Stimulated activated naive CD4-positive, alpha-beta T cell treated with Interleukin-2 at 50 U/mL for 16 hours (primary cell): ENCODE results near the gene C19orf73.
"Not testable (repeated sequence)": the region's sequence is repeated elsewhere in the genome, so short reads cannot be mapped to it uniquely, and the experiment has no call there.

Experiments
- DNase-seq: peaks from one replicate; lab custom pipeline; 2025; lab: John Stamatoyannopoulos, UW

C19orf73 gene

GRCh38 chr19:49148784-49149651, 30.1 kb upstream of the C19orf73 start:
- peak; percentile 77 for DNase-seq

GRCh38 chr19:49148044-49148682, 29.2 kb upstream of the C19orf73 start:
- no peak for DNase-seq

DNA sequence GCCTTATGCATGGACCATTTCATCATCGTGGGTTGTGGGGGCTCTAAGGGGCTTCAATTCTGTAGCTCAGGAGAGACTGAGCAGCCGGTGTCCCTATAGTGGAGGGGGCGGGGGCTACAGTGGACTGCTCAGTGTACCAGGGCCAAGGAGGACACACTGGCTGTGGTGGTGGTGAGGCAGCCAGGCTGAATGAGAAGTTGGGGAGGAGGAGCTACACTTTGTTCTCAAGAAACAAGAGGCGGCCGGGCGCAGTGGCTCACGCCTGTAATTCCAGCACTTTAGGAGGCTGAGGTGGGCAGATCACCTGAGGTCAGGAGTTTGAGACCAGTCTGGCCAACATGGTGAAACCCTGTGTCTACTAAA, 27.4 kb upstream of the C19orf73 start:
- not testable (repeated sequence) for DNase-seq

- peak; percentile 66 for DNase-seq
Measured at GRCh38 chr19:49145573-49146407, 26.8 kb upstream of the C19orf73 start.

DNA sequence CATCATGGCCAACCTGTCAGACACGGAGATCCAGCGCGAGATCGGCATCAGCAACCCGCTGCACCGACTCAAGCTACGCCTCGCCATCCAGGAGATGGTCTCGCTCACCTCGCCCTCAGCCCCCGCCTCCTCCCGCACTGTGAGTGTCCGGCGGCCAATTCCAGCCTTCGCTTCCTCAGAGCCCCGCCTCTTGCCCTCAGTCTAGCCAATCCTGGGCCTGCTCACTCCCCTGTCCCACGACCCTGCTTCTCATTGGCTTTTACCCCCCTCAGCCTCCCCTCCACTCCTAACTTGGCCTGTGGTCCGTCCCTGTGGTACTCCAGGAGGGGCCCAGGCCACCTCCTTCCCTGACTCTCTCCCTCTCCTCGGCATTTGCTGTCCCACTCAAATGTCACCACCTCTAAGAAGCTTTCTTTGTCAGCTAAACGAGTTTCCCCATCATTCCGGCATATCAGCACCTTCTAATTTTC, 24.0 kb upstream of the C19orf73 start:
- DNase-seq, result peak; percentile 67

GRCh38 chr19:49141352-49141751, 22.4 kb upstream of the C19orf73 start:
- DNase-seq, result no peak

GRCh38 chr19:49140951-49141350, 22.0 kb upstream of the C19orf73 start:
- DNase-seq, result no peak

DNA sequence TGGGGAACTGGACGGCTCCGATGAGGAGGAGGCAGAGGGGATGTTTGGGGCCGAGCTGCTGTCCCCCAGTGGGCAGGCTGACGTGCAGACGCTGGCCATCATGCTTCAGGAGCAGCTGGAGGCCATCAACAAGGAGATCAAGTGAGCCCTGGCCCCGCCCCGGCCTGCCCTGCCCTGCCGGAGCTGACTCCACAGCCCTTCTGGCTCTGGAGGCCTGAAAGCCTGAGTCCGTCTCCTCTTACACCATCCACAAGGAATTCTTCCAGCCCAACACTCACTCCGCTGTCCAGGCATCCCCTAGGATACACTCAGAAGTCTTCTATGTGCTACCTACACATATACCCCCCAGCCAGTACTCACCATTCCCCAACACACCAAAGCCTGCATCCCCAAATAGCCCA, 17.8 kb upstream of the C19orf73 start:
- DNase-seq, result no peak

DNA sequence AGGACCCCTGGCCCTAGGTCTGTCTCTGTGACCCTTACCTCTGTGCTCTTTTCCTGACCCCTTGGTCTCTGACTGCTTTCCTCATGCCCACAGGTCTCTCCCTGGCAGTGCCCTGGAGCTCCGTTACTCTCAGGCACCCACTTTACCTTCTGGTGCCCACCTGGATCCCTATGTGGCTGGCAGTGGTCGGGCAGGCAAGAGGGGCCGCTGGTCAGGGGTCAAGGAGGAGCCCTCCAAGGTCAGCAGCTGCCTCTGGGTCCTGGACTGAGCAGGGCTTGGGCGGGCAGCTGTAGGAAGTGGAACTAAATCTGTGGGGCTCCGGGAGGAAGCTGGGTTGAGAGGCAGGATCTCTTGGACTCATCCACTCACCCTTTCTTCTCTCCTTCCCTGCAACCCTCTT, 16.7 kb upstream of the C19orf73 start:
- DNase-seq, result no peak

- DNase-seq, result peak; percentile 19
Measured at GRCh38 chr19:49133621-49134454, 14.9 kb upstream of the C19orf73 start.

- no peak for DNase-seq
Measured at GRCh38 chr19:49132974-49133609, 14.1 kb upstream of the C19orf73 start.

GRCh38 chr19:49130325-49130724, 11.4 kb upstream of the C19orf73 start:
- DNase-seq, result no peak

DNA sequence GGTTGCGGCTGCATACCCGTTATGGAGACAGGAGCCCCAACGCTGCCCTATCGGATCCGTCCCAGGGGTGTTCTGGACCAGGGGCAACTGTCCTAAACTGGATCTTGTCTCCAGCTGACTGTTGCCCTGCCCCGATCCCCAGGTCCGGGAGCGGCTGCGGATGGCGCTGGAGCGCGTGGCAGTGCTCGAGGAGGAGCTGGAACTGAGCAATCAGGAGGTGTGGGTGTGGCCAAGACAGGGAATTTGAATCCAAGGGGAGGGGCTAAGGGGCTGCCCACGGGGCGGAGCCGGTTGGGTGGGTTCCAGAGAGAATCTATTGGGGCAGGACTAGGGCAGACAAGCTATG, 10.3 kb upstream of the C19orf73 start:
- DNase-seq, result no peak

GRCh38 chr19:49128545-49129237, 9.7 kb upstream of the C19orf73 start:
- DNase-seq, result no peak

DNA sequence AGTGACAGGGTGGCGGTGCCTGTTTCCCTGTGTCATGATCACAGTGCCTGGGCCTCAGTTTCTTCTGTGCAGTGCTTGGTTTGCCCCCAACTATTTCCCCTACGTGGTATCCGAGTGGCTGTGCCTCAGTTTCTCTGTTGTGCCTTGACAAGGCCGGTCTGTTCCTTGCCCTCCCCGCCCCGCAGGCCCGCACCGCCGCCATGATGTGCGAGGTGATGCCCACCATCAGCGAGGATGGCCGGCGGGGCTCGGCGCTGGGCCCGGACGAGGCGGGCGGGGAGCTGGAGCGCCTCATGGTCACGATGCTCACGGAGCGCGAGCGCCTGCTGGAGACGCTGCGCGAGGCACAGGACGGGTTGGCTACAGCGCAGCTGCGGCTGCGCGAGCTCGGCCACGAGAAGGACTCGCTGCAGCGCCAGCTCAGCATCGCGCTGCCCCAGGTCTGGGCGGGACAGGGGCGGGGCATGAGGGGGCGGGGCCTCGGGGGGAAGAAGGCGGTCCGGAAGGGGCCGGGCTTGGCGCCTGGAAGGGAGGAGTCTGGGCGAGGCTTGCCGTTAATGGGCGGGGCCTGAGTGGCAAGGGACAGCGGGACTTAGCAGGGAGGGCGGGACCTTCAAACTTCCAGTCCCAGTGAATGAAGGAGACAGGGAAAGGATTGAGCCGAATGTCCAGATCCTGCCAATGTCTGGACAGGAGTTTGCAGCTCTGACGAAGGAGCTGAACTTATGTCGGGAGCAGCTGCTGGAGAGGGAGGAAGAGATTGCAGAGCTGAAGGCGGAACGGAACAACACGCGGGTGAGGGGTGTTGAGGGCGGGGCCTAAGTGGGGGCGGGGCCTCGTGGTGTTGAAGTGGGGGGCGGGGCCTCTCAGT, 9.0 kb upstream of the C19orf73 start:
- peak; percentile 92 for DNase-seq

GRCh38 chr19:49127225-49127624, 8.3 kb upstream of the C19orf73 start:
- not testable (repeated sequence) for DNase-seq

- no peak for DNase-seq
Measured at GRCh38 chr19:49126575-49126974, 7.6 kb upstream of the C19orf73 start.

- no peak for DNase-seq
Measured at GRCh38 chr19:49125025-49125731, 6.2 kb upstream of the C19orf73 start.

DNA sequence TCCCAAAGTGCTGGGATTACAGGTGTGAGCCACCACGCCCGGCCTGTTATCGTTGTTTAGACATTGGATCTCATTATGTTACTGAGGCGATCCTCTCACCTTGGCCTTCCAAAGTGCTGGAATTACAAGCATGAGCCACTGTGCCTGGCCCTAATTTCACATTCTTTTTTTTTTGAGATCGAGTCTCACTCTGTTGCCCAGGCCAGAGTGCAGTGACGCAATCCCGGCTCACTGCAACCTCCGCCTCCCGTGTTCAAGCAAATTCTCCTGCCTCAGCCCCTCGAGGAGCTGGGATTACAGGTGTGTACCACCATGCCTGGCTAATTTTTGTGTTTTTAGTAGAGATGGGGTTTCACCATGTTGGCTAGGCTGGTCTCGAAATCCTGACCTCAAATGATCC, 4.3 kb upstream of the C19orf73 start:
- not testable (repeated sequence) for DNase-seq
